ENCODE results near the gene CCDC81. TPM values are rescaled to one million over a fixed set of nuclear protein-coding genes. Genes with fewer than 3 reads are reported as not detected.
A peak's percentile ranks its signal among the peaks of the same experiment; 100 is the strongest.
"Not testable (repeated sequence)": the region's sequence is repeated elsewhere in the genome, so short reads cannot be mapped to it uniquely, and the experiment has no call there.

Gene CCDC81
- total RNA-seq, 1 experiment from 2014 or later = 1.2 TPM

- H3K36me3 ChIP-seq = no peaks in the 10 kb centered on the region
- no peak for DNase-seq
- no peaks in the 10 kb centered on the region for H3K27me3 ChIP-seq
- no peak overlapping the region for H3K27ac ChIP-seq
- H3K9me3 ChIP-seq (replicated peaks) = no peaks in the 10 kb centered on the region
- H3K4me1 ChIP-seq = no peaks in the 10 kb centered on the region
- H3K4me3 ChIP-seq = no peak overlapping the region
These were observed 39.3 kb downstream of the CCDC81 start for GRCh38 chr11:86414032-86414431.

GRCh38 chr11:86415026-86415425 lies 40.3 kb downstream of the CCDC81 start:
- Histone ChIP-seq H3K27ac (no peak overlapping the region), H3K9me3 (replicated peaks) (no peaks in the 10 kb centered on the region), H3K4me3 (no peak overlapping the region), H3K36me3 (no peaks in the 10 kb centered on the region), H3K27me3 (no peaks in the 10 kb centered on the region), H3K4me1 (no peaks in the 10 kb centered on the region)
- DNase-seq = peak in 1 of 2 experiments; percentile 23

DNA sequence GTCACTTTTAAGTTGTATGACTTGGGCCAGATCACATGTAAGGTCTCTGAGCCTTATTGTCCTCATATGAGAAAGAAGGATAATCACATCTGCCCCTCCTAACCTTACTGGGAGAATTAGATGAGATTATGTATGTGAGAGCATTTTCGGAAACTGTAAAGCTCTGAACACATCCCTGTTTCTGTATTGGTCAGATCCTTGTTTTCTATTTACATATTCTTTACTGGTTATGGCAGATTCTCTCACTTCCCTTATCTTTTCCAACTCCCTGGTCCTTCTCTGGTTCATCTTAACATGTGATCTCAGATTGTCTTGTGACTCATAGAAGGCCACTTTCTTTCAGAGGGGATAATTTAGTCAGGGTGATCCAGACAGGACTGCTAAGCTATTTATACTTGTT lies 41.8 kb downstream of the CCDC81 start:
- Histone ChIP-seq H3K4me3 (no peak overlapping the region), H3K27ac (no peak overlapping the region), H3K36me3 (no peaks in the 10 kb centered on the region), H3K27me3 (no peaks in the 10 kb centered on the region), H3K9me3 (replicated peaks) (no peaks in the 10 kb centered on the region), H3K4me1 (no peaks in the 10 kb centered on the region)
- no peak for DNase-seq

DNA sequence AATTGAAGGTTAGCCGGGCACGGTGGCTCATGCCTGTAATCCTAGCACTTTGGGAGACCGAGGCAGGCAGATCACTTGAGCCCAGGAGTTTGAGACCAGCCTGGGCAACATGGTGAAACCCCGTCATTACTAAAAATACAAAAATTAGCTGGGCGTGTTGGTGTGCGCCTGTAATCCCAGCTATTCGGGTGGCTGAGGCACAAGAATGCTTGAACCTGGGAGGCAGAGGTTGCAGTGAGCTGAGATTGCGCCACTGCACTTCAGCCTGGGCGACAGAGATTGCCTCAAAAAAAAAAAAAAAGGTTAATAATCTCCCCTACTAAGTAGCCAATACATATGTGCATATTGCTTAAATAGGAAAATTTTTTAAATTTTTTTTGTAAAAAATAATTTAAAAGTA lies 42.3 kb downstream of the CCDC81 start:
- H3K27ac ChIP-seq; H3K4me3 ChIP-seq; H3K4me1 ChIP-seq; H3K9me3 ChIP-seq (replicated peaks); DNase-seq; H3K36me3 ChIP-seq; H3K27me3 ChIP-seq: not testable (repeated sequence)

DNA sequence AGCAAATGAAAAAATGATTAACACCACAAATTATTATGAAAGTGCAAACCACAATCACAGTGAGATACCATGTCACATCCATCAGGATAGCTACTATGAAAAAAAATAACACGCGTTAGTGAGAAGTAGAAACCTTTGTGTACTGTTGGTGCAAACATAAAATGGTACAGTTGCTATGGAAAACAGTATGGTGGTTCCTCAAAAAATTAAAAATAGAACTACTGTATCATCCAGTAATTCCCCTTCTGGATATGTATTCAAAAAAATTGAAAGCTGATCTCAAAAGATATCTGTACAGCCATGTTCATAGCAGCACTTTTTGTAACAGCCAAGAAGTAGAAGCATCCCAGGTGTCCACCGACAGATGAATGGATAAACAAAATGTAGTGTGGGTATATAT lies 43.4 kb downstream of the CCDC81 start:
- Histone ChIP-seq H3K27ac (no peak overlapping the region), H3K27me3 (no peaks in the 10 kb centered on the region), H3K4me1 (no peaks in the 10 kb centered on the region), H3K36me3 (no peaks in the 10 kb centered on the region), H3K4me3 (no peak overlapping the region), H3K9me3 (replicated peaks) (no peaks in the 10 kb centered on the region)
- no peak for DNase-seq

GRCh38 chr11:86418513-86418912 lies 43.8 kb downstream of the CCDC81 start:
- no peak overlapping the region for H3K4me3 ChIP-seq
- no peaks in the 10 kb centered on the region for H3K27me3 ChIP-seq
- H3K27ac ChIP-seq = no peak overlapping the region
- H3K4me1 ChIP-seq = no peaks in the 10 kb centered on the region
- DNase-seq = no peak
- no peaks in the 10 kb centered on the region for H3K36me3 ChIP-seq
- H3K9me3 ChIP-seq (replicated peaks) = no peaks in the 10 kb centered on the region

DNA sequence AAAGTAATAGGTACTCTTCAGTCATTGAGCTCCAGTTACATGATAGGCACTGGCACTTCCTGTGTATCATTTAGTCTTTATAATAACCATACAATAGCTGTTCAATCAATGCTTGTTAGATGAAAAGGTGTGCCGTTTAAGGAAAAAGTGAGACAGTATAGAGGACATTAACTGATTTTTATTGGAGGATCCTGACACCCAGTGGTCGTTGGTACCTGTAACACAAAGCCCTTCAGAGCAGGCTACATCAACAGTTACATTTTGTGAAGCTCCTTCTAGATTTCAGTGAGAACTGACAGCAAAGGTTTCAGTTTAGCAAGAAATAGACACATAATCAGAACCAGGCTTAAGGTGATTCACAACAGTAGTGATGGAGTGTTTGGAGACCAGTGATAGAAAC lies 44.2 kb downstream of the CCDC81 start:
- Histone ChIP-seq H3K27me3 (no peaks in the 10 kb centered on the region), H3K9me3 (replicated peaks) (no peaks in the 10 kb centered on the region), H3K4me3 (no peak overlapping the region), H3K27ac (no peak overlapping the region), H3K4me1 (no peaks in the 10 kb centered on the region), H3K36me3 (no peaks in the 10 kb centered on the region)
- DNase-seq = peak in 1 of 2 experiments; percentile 23

DNA sequence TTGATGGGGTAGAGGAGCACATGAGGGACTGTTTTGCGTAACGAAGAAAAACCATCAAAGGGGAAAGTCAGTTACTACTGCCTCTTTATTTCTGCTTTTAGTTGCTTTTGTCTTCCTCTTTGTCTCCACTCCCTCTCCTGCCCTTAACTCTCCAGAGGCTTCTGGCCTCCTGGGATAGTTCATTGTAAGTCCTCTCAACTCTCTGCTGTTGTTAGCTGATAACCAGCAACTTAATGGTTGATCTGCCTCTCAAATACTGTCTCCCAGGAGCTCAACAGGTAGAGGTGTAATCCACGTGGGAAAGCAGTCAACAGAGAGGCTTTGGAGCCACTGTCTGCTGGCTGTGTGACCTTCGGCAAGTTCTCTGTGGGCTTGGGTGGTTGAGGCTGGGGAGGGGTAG lies 47.3 kb downstream of the CCDC81 start:
- no peaks in the 10 kb centered on the region for H3K4me1 ChIP-seq
- H3K27ac ChIP-seq = no peak overlapping the region
- H3K4me3 ChIP-seq = no peak overlapping the region
- no peaks in the 10 kb centered on the region for H3K27me3 ChIP-seq
- H3K9me3 ChIP-seq (replicated peaks) = no peaks in the 10 kb centered on the region
- H3K36me3 ChIP-seq = no peaks in the 10 kb centered on the region
- DNase-seq = no peak

- H3K4me3 ChIP-seq = no peak overlapping the region
- H3K27me3 ChIP-seq = no peaks in the 10 kb centered on the region
- no peak for DNase-seq
- H3K9me3 ChIP-seq (replicated peaks) = no peaks in the 10 kb centered on the region
- no peak overlapping the region for H3K27ac ChIP-seq
- no peaks in the 10 kb centered on the region for H3K36me3 ChIP-seq
- H3K4me1 ChIP-seq = no peaks in the 10 kb centered on the region
These were observed 47.7 kb downstream of the CCDC81 start for GRCh38 chr11:86422371-86422770.

DNA sequence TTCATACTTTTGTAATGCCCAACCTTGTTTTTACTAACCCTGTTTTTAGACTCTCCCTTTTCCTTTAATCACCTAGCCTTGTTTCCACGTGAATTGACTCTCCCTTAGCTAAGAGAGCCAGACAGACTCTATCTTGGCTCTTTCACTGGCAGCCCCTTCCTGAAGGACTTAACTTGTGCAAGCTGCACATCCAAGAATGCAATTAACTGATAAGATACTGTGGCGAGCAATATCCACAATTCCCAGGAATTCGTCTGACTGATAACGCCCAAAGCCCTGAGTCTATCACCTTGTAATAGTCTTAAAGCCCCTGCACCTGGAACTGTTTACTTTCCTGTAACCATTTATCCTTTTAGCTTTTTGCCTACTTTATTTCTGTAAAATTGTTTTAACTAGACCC lies 48.8 kb downstream of the CCDC81 start:
- not testable (repeated sequence) for DNase-seq; H3K4me3 ChIP-seq; H3K4me1 ChIP-seq; H3K27me3 ChIP-seq; H3K9me3 ChIP-seq (replicated peaks); H3K36me3 ChIP-seq; H3K27ac ChIP-seq

- Histone ChIP-seq H3K4me3 (no peak overlapping the region), H3K4me1 (peaks cover 10% of the 10 kb centered on the region), H3K36me3 (no peaks in the 10 kb centered on the region), H3K9me3 (replicated peaks) (no peaks in the 10 kb centered on the region), H3K27me3 (no peaks in the 10 kb centered on the region), H3K27ac (no peak overlapping the region)
- no peak for DNase-seq
These were observed 52.8 kb downstream of the CCDC81 start for GRCh38 chr11:86427441-86427840.

GRCh38 chr11:86431258-86431657 lies 56.6 kb downstream of the CCDC81 start:
- no peak for DNase-seq
- Histone ChIP-seq H3K9me3 (replicated peaks) (no peaks in the 10 kb centered on the region), H3K4me3 (no peak overlapping the region), H3K4me1 (peaks cover 10% of the 10 kb centered on the region), H3K27me3 (no peaks in the 10 kb centered on the region), H3K27ac (no peak overlapping the region), H3K36me3 (no peaks in the 10 kb centered on the region)

DNA sequence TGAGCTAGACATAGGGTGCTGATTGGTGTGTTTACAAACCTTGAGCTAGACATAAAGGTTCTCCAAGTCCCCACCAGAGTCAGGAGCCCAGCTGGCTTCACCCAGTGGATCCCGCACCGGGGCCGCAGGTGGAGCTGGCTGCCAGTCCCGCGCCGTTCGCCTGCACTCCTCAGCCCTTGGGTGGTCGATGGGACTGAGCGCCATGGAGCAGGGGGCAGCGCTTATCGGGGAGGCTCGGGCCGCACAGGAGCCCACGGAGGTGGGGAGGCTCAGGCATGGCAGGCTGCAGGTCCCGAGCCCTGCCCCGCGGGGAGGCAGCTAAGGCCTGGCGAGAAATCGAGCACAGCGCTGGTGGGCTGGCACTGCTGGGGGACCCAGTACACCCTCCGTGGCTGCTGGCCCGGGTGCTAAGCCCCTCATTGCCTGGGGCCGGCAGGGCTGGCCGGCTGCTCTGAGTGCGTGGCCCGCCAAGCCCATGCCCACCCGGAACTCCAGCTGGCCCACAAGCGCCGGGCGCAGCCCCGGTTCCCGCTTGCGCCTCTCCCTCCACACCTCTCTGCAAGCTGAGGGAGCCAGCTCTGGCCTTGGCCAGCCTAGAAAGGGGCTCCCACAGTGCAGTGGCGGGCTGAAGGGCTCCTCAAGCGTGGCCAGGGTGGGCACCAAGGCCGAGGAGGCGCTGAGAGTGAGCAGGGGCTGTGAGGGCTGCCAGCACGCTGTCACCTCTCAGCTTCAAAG lies 58.8 kb downstream of the CCDC81 start:
- DNase-seq; H3K4me1 ChIP-seq; H3K4me3 ChIP-seq; H3K9me3 ChIP-seq (replicated peaks); H3K27me3 ChIP-seq; H3K27ac ChIP-seq; H3K36me3 ChIP-seq: not testable (repeated sequence)

DNA sequence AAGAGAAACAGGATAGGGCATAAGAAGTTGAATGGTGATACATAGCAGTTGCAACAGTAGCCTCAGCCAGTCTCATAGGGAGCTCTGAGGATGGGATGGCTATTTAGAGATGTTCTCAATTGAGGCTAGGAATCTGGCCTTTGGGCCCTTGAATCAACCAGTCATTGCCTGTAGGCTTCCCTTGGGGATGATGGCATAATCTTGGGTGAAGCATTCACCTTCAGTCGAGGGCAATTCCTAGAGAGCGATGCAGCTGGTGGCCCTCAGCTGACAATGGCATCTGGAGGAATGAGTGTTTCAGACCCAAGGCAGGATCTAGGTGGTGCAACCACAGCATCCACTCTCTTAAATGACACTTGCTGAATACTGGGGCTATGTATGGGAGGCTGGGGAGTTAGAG lies 61.0 kb downstream of the CCDC81 start:
- peaks cover 5% of the 10 kb centered on the region for H3K4me1 ChIP-seq
- no peaks in the 10 kb centered on the region for H3K9me3 ChIP-seq (replicated peaks)
- H3K27ac ChIP-seq = no peak overlapping the region
- H3K36me3 ChIP-seq = no peaks in the 10 kb centered on the region
- no peak overlapping the region for H3K4me3 ChIP-seq
- no peak for DNase-seq
- no peaks in the 10 kb centered on the region for H3K27me3 ChIP-seq

DNA sequence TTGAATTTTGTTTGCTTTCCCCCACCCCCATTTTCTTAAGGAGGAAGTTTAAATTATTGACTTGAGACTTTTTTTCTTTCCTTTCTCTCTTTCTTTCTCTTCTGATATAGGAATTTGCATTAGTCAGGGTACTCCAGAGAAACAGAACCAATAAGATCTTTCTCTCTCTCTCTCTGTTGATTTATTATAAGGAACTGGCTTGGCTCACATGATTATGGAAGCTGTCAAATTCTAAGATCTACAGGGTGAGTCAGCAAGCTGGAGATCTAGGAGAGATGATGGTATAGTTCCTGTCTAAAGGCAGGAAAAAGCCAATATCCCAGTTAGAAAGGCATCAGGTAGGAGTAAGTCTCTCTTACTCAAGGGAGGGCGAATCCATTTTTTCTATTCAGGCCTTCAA lies 64.0 kb downstream of the CCDC81 start:
- Histone ChIP-seq H3K27me3 (no peaks in the 10 kb centered on the region), H3K36me3 (no peaks in the 10 kb centered on the region), H3K4me1 (peaks cover 5% of the 10 kb centered on the region), H3K4me3 (no peak overlapping the region), H3K9me3 (replicated peaks) (no peaks in the 10 kb centered on the region), H3K27ac (no peak overlapping the region)
- peak in 1 of 2 experiments; percentile 18 for DNase-seq

DNA sequence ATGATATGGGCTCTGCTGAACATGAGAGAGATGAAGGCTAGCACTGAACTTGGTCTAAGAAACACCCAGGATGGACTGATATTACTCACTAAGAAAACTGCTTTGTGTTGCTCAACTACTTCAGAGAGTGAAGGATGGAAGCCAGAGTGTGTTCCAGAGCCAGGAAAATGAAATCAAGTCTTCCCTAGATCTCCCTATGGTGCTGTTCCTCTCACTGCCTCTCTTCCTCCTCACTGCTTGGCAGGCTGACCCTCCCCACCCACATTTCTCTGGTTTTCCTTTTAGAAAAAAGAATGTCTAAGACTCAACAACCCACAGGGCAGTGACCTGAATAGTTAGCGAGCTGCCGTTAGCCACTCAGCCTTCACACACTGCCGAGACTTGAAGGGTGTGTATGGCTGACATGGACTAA lies 65.6 kb downstream of the CCDC81 start:
- no peak for DNase-seq

More for the DNA sequence above, 65.6 kb downstream of the CCDC81 start:
- Histone ChIP-seq H3K36me3 (no peaks in the 10 kb centered on the region), H3K27ac (no peak overlapping the region), H3K4me1 (peaks cover 5% of the 10 kb centered on the region), H3K9me3 (replicated peaks) (no peaks in the 10 kb centered on the region), H3K4me3 (no peak overlapping the region), H3K27me3 (no peaks in the 10 kb centered on the region)
